IMR-90 (cell line): ENCODE data around the gene OPHN1.

Experiments used
- BHLHE40 ChIP-seq: fragments of 150-350 bp; IDR thresholded peaks from 2 replicates; pipeline ENCODE4 v1.6.1; 2016; ENCODE audit warnings: mild to moderate bottlenecking, low read depth, low read length
- CEBPB ChIP-seq: IDR thresholded peaks from 2 replicates; pipeline ENCODE4 v1.6.1; 2012; ENCODE audit warnings: low read depth, low read length, improper control_type of control experiment
- CHD1 ChIP-seq: IDR thresholded peaks from 2 replicates; pipeline ENCODE4 v1.6.1; 2012; ENCODE audit warnings: low read depth, low read length, improper control_type of control experiment
- MAZ ChIP-seq: IDR thresholded peaks from 2 replicates; pipeline ENCODE4 v1.6.1; 2012; ENCODE audit warnings: low read depth, mild to moderate bottlenecking, low read length, improper control_type of control experiment, moderate library complexity, borderline replicate concordance
- NFE2L2 ChIP-seq: fragments of 150-350 bp; IDR thresholded peaks from 2 replicates; pipeline ENCODE4 v1.6.1; 2016; ENCODE audit warnings: low read depth, mild to moderate bottlenecking, low read length
- POLR2A ChIP-seq: IDR thresholded peaks from 2 replicates; pipeline ENCODE4 v1.6.1; 2012; ENCODE audit warnings: mild to moderate bottlenecking, low read depth, low read length
- RCOR1 ChIP-seq: IDR thresholded peaks from 2 replicates; pipeline ENCODE4 v1.6.1; 2012; ENCODE audit warnings: mild to moderate bottlenecking, low read length, improper control_type of control experiment; ENCODE audit not compliant: insufficient replicate concordance
- SMC3 ChIP-seq: fragments of 150-350 bp; IDR thresholded peaks from 2 replicates; pipeline ENCODE4 v1.6.1; 2016; ENCODE audit warnings: low read depth, mild to moderate bottlenecking, antibody characterized with exemption, low read length, moderate library complexity
- TF ChIP-seq, protein P1 (sequence below): conservative IDR thresholded peaks from 2 replicates; pipeline ENCODE4 v1.5.1; 2012; ENCODE audit warnings: mild to moderate bottlenecking, low read depth, low read length, improper control_type of control experiment
- TF ChIP-seq, protein P2 (sequence below): fragments of 150-350 bp; IDR thresholded peaks from 2 replicates; pipeline ENCODE4 v1.6.1; 2016; ENCODE audit warnings: low read depth, mild to moderate bottlenecking, low read length, moderate library complexity, borderline replicate concordance

DNA sequence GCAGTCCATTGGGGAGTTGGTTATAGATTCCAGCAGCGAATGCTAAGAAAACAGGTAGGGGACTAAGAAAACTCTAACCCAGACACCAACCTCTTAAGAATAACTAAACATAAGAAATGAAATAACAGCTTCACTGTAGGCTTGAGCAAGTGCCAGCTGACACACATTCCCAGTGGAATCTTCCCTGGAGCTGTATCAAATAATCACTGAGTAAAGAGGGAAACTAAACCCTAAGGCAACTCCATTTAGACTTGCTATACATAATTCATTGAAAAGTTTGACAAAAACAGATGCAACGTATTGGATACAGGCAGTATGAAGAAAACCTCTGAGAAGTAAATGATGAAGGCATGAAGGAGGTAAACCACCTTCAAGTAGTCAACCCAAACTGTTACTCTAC lies 293.5 kb downstream of the OPHN1 start:
- TF ChIP-seq, protein P1, sequence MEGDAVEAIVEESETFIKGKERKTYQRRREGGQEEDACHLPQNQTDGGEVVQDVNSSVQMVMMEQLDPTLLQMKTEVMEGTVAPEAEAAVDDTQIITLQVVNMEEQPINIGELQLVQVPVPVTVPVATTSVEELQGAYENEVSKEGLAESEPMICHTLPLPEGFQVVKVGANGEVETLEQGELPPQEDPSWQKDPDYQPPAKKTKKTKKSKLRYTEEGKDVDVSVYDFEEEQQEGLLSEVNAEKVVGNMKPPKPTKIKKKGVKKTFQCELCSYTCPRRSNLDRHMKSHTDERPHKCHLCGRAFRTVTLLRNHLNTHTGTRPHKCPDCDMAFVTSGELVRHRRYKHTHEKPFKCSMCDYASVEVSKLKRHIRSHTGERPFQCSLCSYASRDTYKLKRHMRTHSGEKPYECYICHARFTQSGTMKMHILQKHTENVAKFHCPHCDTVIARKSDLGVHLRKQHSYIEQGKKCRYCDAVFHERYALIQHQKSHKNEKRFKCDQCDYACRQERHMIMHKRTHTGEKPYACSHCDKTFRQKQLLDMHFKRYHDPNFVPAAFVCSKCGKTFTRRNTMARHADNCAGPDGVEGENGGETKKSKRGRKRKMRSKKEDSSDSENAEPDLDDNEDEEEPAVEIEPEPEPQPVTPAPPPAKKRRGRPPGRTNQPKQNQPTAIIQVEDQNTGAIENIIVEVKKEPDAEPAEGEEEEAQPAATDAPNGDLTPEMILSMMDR: no peak
- TF ChIP-seq RCOR1 (no peak), BHLHE40 (no peak), POLR2A (no peak), CHD1 (no peak), SMC3 (no peak), NFE2L2 (no peak), CEBPB (no peak), MAZ (no peak)
- TF ChIP-seq, protein P2, sequence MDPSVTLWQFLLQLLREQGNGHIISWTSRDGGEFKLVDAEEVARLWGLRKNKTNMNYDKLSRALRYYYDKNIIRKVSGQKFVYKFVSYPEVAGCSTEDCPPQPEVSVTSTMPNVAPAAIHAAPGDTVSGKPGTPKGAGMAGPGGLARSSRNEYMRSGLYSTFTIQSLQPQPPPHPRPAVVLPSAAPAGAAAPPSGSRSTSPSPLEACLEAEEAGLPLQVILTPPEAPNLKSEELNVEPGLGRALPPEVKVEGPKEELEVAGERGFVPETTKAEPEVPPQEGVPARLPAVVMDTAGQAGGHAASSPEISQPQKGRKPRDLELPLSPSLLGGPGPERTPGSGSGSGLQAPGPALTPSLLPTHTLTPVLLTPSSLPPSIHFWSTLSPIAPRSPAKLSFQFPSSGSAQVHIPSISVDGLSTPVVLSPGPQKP: no peak
